ENCODE data around the gene GBA3. TPM values are rescaled to one million over a fixed set of nuclear protein-coding genes. Genes with fewer than 3 reads are reported as not detected.

Gene GBA3
- total and polyA plus RNA-seq, 9 donors: 0.06 to 5.4 (median 0.51) TPM; not detected in 3

DNA sequence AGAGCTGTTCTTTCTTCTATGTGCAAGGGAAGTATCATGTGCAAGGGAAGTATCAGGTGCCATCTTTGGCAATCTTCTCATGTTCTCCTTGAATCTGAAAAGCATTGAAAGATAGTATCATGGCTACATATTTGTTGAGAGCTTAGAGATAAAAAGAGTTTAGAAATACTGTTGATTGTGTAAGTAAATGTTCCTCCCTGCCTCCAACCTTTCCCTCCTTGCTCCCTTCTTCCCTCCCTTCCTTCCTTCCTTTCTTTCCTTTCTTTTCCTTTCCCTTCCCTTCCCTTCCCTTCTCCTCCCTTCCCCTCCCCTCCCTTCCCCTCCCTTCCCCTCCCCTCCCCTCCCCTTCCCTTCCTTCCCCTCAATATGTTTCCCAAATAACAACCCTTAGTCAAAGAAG, 108.7 kb downstream of the GBA3 start:
- no peak for DNase-seq

DNA sequence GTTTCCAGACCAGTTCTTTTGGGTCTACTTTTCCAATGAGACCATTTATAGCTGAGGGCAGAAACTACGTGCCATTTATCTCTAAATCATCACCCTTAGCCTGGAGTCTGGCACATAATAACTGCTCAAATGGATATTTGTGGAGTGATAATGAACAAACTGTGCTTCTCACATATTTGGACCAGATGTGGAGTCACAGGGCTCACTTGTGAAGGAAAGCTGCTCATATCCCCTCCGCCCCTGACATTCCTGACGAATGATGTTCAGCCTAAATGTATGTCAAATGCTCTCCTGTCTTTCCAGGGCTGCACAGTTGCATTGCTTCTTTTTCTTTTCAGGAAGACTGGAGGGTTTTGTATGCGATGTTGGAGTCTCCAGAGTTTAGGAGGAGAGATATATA, 110.1 kb downstream of the GBA3 start:
- Histone ChIP-seq H3K9me3 (no peaks in the 10 kb centered on the region), H3K36me3 (no peaks in the 10 kb centered on the region), H3K4me1 (ENCODE audit: insufficient read depth) (no peaks in the 10 kb centered on the region), H3K4me3 (no peak overlapping the region), H3K27ac (no peak overlapping the region), H3K27me3 (no peaks in the 10 kb centered on the region)
- intact Hi-C loops (cut with DNase I): no loop called here
- TF ChIP-seq, protein P1, sequence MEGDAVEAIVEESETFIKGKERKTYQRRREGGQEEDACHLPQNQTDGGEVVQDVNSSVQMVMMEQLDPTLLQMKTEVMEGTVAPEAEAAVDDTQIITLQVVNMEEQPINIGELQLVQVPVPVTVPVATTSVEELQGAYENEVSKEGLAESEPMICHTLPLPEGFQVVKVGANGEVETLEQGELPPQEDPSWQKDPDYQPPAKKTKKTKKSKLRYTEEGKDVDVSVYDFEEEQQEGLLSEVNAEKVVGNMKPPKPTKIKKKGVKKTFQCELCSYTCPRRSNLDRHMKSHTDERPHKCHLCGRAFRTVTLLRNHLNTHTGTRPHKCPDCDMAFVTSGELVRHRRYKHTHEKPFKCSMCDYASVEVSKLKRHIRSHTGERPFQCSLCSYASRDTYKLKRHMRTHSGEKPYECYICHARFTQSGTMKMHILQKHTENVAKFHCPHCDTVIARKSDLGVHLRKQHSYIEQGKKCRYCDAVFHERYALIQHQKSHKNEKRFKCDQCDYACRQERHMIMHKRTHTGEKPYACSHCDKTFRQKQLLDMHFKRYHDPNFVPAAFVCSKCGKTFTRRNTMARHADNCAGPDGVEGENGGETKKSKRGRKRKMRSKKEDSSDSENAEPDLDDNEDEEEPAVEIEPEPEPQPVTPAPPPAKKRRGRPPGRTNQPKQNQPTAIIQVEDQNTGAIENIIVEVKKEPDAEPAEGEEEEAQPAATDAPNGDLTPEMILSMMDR (IDR thresholded peaks at IDR 0.05): no peak
- TF ChIP-seq EP300 (IDR thresholded peaks at IDR 0.05): no peak
- TF ChIP-seq POLR2A (IDR thresholded peaks at IDR 0.05): no peak
- no peak for DNase-seq
- WGBS, 3 donors: 64 to 71% (median 68%) methylated on average over 4 of the region's 4 CpGs

More for the DNA sequence above, 108.7 kb downstream of the GBA3 start:
- H3K36me3 ChIP-seq: no peaks in the 10 kb centered on the region
- no peak overlapping the region for H3K27ac ChIP-seq
- no peak overlapping the region for H3K4me3 ChIP-seq
- H3K9me3 ChIP-seq: no peaks in the 10 kb centered on the region
- TF ChIP-seq EP300 (IDR thresholded peaks at IDR 0.05): no peak
- no peak for TF ChIP-seq POLR2A (IDR thresholded peaks at IDR 0.05)
- no peaks in the 10 kb centered on the region for H3K4me1 ChIP-seq (ENCODE audit: insufficient read depth)
- intact Hi-C loops (cut with DNase I): no loop called here
- no peaks in the 10 kb centered on the region for H3K27me3 ChIP-seq

DNA sequence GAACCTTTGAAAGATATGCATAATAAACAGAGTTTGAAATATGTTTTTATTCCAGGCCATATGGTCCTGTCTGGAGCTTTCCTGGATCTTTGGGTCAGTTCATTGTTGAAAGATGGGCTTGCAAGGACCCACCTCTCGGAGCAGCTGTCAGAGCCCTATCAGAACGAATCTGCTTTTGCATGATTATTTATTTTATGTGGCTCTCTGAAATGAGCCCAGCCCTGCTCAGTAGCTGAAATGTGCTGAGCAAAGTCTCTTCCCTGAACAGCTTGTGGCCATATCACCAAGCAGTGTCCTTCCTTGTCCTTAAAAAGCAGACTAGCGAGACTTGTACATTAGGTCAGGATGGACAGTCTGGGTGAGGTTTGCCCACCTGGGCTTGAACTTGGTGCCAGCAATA, 110.8 kb downstream of the GBA3 start:
- no peak for DNase-seq
- no peak for TF ChIP-seq POLR2A (IDR thresholded peaks at IDR 0.05)
- no peak for TF ChIP-seq EP300 (IDR thresholded peaks at IDR 0.05)
- TF ChIP-seq, protein P1 (IDR thresholded peaks at IDR 0.05): no peak
- intact Hi-C loops (cut with DNase I): no loop called here
- no peaks in the 10 kb centered on the region for H3K36me3 ChIP-seq
- H3K4me3 ChIP-seq: no peak overlapping the region
- H3K27ac ChIP-seq: no peak overlapping the region
- no peaks in the 10 kb centered on the region for H3K4me1 ChIP-seq (ENCODE audit: insufficient read depth)
- H3K9me3 ChIP-seq: no peaks in the 10 kb centered on the region
- 70 to 86% (median 73%) methylated on average over 3 of the region's 3 CpGs for WGBS, 3 donors
- H3K27me3 ChIP-seq: no peaks in the 10 kb centered on the region

DNA sequence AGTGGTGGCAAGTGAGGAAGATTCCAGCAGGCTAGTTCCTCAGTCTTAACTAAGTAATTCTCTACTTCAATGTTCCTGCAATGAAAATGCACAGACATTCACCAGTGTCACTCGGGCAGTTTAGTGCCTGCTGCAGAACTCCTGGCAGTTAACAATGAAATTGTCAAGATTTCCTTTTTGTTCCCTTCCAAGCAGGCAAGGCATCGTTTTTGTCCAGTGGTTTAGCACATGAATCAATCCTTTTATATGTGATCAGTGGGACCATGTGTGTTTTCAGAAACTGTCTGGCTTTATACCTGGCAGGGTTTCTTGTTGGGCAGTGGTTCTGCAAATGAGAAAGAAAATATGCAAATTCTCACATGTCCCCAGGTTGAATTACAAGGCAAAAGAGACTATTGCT, 122.2 kb downstream of the GBA3 start:
- intact Hi-C loops (cut with DNase I): no loop called here
- Histone ChIP-seq H3K4me3 (no peak overlapping the region), H3K27me3 (no peaks in the 10 kb centered on the region), H3K9me3 (no peaks in the 10 kb centered on the region), H3K27ac (no peak overlapping the region), H3K36me3 (no peaks in the 10 kb centered on the region), H3K4me1 (ENCODE audit: insufficient read depth) (no peaks in the 10 kb centered on the region)
- TF ChIP-seq, protein P1 (IDR thresholded peaks at IDR 0.05): no peak
- TF ChIP-seq POLR2A (IDR thresholded peaks at IDR 0.05) (no peak), EP300 (IDR thresholded peaks at IDR 0.05) (no peak)
- DNase-seq: no peak
- WGBS, 3 donors: 29 to 45% (median 33%) methylated on average over 2 of the region's 2 CpGs

DNA sequence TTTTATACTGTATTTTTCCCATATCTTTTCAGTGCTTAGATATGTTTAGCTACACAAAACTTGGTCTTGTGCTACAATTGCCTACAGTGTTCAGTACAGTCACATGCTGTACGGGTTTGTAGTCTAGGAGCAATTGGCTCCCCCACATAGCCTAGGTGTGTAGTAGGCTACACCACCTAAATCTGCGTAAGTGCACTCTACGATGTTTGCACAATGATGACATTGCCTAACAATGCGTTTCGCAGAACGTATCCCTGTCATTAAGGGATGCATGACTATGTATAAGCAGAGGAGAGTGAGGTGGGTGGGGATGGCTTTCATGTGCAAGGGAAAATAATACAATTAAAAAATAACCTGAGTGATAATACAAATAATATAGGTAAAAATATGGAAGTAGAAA, 131.4 kb downstream of the GBA3 start:
- Histone ChIP-seq H3K27me3 (no peaks in the 10 kb centered on the region), H3K9me3 (no peaks in the 10 kb centered on the region), H3K4me1 (ENCODE audit: insufficient read depth) (no peaks in the 10 kb centered on the region), H3K36me3 (no peaks in the 10 kb centered on the region), H3K27ac (no peak overlapping the region), H3K4me3 (no peak overlapping the region)
- DNase-seq: no peak
- intact Hi-C loops (cut with DNase I): no loop called here
- 93 to 95% (median 95%) methylated on average over 6 of the region's 6 CpGs for WGBS, 3 donors
- TF ChIP-seq, protein P1 (IDR thresholded peaks at IDR 0.05): no peak
- TF ChIP-seq EP300 (IDR thresholded peaks at IDR 0.05) (no peak), POLR2A (IDR thresholded peaks at IDR 0.05) (no peak)
